ENCODE results near the gene BIRC5.

The BIRC5 gene

DNA sequence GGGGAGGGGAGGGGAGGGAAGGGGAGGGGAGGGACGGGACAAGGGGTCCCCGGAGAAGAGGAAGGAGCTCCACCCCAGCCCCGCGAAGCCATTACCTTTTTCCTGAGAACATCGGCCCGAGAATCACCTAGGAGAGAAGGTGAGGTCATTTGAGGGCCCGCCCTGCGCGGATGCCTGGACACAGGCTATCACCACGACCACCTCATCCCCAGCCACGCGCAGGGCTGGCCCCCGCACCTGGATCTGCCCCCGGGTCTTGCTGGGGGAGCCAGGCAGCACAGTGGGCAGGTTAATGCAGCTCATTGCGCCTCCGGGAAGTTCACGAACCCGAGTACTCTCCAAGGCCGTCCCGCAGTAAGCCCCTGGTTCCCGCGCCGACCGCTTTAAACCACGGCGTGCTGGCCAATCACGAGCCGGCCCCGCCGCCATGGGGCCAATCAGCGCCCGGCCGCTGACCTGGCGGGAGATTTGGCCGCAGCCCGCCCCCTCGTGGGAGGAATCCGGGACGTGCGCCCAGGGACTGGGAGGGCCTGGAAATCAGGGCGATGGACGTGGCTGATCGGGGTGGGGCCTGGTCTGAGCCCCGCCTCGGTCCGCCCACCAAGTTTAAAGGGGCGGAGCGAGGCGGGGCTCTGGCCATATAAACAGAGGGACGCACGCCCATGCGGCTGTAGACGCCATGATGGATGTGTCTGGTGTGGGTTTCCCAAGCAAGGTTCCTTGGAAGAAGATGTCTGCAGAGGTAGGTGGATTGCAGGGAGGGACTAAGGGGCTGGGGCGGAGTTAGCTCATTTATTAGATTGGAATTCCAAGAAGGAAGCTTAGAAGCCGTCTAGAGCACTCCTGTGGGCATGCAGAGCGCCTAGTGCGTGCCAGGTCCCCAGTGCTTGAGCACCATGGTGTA is 27.1 kb upstream of the BIRC5 start, which contains the start of the genes AFMID and TK1:
AFMID (plus strand) TSS at position 671 of the 904 bp plus-strand sequence; CDS start at position 680, 9 bp downstream.
TK1 (minus strand) TSS at position 361 of the 904 bp plus-strand sequence; CDS start at position 303, 58 bp downstream.
- H3K27me3 ChIP-seq (replicated peaks; ENCODE audit: control insufficient read depth, insufficient read depth, low read length), result no peaks in the 10 kb centered on the region
- peak; percentile 24 for TF ChIP-seq CTCF (IDR thresholded peaks at IDR 0.05; ENCODE audit: insufficient read depth, low read length, poor library complexity, severe bottlenecking)
- H3K36me3 ChIP-seq (ENCODE audit: control insufficient read depth, insufficient read depth, low read length), result peaks cover 11% of the 10 kb centered on the region
- peak; percentile 98 for DNase-seq (ENCODE audit: extremely low read depth, insufficient read length)
- peak within 1 kb of the TSS; percentile 87 for H3K4me3 ChIP-seq (replicated peaks; ENCODE audit: low read depth, low read length)

DNA sequence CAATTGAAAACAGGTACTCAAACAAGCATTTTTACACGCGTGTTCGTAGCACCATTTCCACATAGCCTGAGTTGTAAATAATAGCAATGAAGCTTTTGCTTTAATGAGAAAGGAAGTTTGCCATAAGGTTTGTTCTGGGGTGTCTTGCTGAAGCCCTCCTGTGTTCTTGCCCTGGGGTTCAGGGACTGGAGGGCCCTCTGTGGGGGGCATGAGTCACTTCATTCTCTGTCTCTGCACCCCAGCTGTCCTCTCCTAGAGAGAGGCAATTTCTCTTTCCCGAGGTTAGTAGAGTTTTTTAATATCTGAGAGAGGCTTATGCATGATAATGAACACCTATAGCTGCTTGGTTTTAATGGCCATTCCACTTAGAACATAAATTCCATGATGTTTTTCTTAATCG is 17.3 kb upstream of the BIRC5 start:
- H3K4me3 ChIP-seq (replicated peaks; ENCODE audit: low read depth, low read length), result no peak overlapping the region
- H3K27me3 ChIP-seq (replicated peaks; ENCODE audit: control insufficient read depth, insufficient read depth, low read length), result no peaks in the 10 kb centered on the region
- no peak for DNase-seq (ENCODE audit: extremely low read depth, insufficient read length)
- no peak for TF ChIP-seq CTCF (IDR thresholded peaks at IDR 0.05; ENCODE audit: insufficient read depth, low read length, poor library complexity, severe bottlenecking)
- peaks cover 8% of the 10 kb centered on the region for H3K36me3 ChIP-seq (ENCODE audit: control insufficient read depth, insufficient read depth, low read length)

- Histone ChIP-seq H3K4me3 (replicated peaks; ENCODE audit: low read depth, low read length) (no peak overlapping the region), H3K27me3 (replicated peaks; ENCODE audit: control insufficient read depth, insufficient read depth, low read length) (no peaks in the 10 kb centered on the region), H3K36me3 (ENCODE audit: control insufficient read depth, insufficient read depth, low read length) (peaks cover 6% of the 10 kb centered on the region)
- no peak for TF ChIP-seq CTCF (IDR thresholded peaks at IDR 0.05; ENCODE audit: insufficient read depth, low read length, poor library complexity, severe bottlenecking)
- no peak for DNase-seq (ENCODE audit: extremely low read depth, insufficient read length)
These were observed 16.8 kb upstream of the BIRC5 start for GRCh38 chr17:78197147-78197832.

GRCh38 chr17:78200451-78200850 is 13.6 kb upstream of the BIRC5 start:
- Histone ChIP-seq H3K27me3 (replicated peaks; ENCODE audit: control insufficient read depth, insufficient read depth, low read length) (no peaks in the 10 kb centered on the region), H3K4me3 (replicated peaks; ENCODE audit: low read depth, low read length) (no peak overlapping the region), H3K36me3 (ENCODE audit: control insufficient read depth, insufficient read depth, low read length) (peaks cover 13% of the 10 kb centered on the region)
- no peak for TF ChIP-seq CTCF (IDR thresholded peaks at IDR 0.05; ENCODE audit: insufficient read depth, low read length, poor library complexity, severe bottlenecking)
- no peak for DNase-seq (ENCODE audit: extremely low read depth, insufficient read length)

GRCh38 chr17:78202666-78203065 is 11.4 kb upstream of the BIRC5 start:
- Histone ChIP-seq H3K4me3 (replicated peaks; ENCODE audit: low read depth, low read length) (no peak overlapping the region), H3K36me3 (ENCODE audit: control insufficient read depth, insufficient read depth, low read length) (peaks cover 15% of the 10 kb centered on the region), H3K27me3 (replicated peaks; ENCODE audit: control insufficient read depth, insufficient read depth, low read length) (no peaks in the 10 kb centered on the region)
- no peak for TF ChIP-seq CTCF (IDR thresholded peaks at IDR 0.05; ENCODE audit: insufficient read depth, low read length, poor library complexity, severe bottlenecking)
- no peak for DNase-seq (ENCODE audit: extremely low read depth, insufficient read length)
